D341Med (cell line): ENCODE data around the gene ZDHHC17.
"Not testable (repeated sequence)": the region's sequence is repeated elsewhere in the genome, so short reads cannot be mapped to it uniquely, and the experiment has no call there.

Source experiments
- DNase-seq: peaks from one replicate; pipeline ENCODE4 v3.0.0; 2012; ENCODE audit warnings: low spot score

ZDHHC17 gene

GRCh38 chr12:76768576-76768975 lies 4.7 kb downstream of the ZDHHC17 start:
- no peak for DNase-seq

GRCh38 chr12:76777765-76778216 lies 13.9 kb downstream of the ZDHHC17 start:
- DNase-seq: no peak

- no peak for DNase-seq
Measured at GRCh38 chr12:76778364-76778763, 14.4 kb downstream of the ZDHHC17 start.

GRCh38 chr12:76779310-76779709 lies 15.4 kb downstream of the ZDHHC17 start:
- DNase-seq: not testable (repeated sequence)

GRCh38 chr12:76781321-76781720 lies 17.4 kb downstream of the ZDHHC17 start:
- DNase-seq: peak; percentile 36

GRCh38 chr12:76782526-76782925 lies 18.6 kb downstream of the ZDHHC17 start:
- no peak for DNase-seq

- DNase-seq: no peak
Measured at GRCh38 chr12:76784600-76785051, 20.7 kb downstream of the ZDHHC17 start.

- no peak for DNase-seq
Measured at GRCh38 chr12:76785407-76785806, 21.5 kb downstream of the ZDHHC17 start.

GRCh38 chr12:76786986-76787385 lies 23.1 kb downstream of the ZDHHC17 start:
- DNase-seq: no peak

GRCh38 chr12:76787689-76788088 lies 23.8 kb downstream of the ZDHHC17 start:
- no peak for DNase-seq

GRCh38 chr12:76789335-76790050 lies 25.6 kb downstream of the ZDHHC17 start:
- no peak for DNase-seq

- DNase-seq: peak; percentile 28
Measured at GRCh38 chr12:76790564-76791552, 26.9 kb downstream of the ZDHHC17 start.

- DNase-seq: no peak
Measured at GRCh38 chr12:76792828-76793227, 28.9 kb downstream of the ZDHHC17 start.

GRCh38 chr12:76798864-76799263 lies 34.9 kb downstream of the ZDHHC17 start:
- no peak for DNase-seq

GRCh38 chr12:76799362-76799761 lies 35.4 kb downstream of the ZDHHC17 start:
- DNase-seq: no peak

- no peak for DNase-seq
Measured at GRCh38 chr12:76802060-76802459, 38.1 kb downstream of the ZDHHC17 start.

- DNase-seq: no peak
Measured at GRCh38 chr12:76804435-76804976, 40.6 kb downstream of the ZDHHC17 start.

- peak; percentile 19 for DNase-seq
Measured at GRCh38 chr12:76810671-76811419, 46.9 kb downstream of the ZDHHC17 start.

GRCh38 chr12:76811976-76812375 lies 48.1 kb downstream of the ZDHHC17 start:
- no peak for DNase-seq

- DNase-seq: no peak
Measured at GRCh38 chr12:76813265-76813664, 49.4 kb downstream of the ZDHHC17 start.

- DNase-seq: no peak
Measured at GRCh38 chr12:76813972-76814371, 50.1 kb downstream of the ZDHHC17 start.
